GM12865 (cell line): ENCODE measurements around the gene A3GALT2.

Experiments used
- DNase-seq: peaks from one replicate; pipeline ENCODE4 v3.0.0; 2010; ENCODE audit warnings: low read depth
- H3K4me3 ChIP-seq: 2 replicates; pipeline ENCODE4 v1.5.1; 2011; ENCODE audit warnings: mild to moderate bottlenecking, low read depth, low read length, control low read depth
- TF ChIP-seq, protein P1 (sequence below): IDR thresholded peaks from 2 replicates; pipeline ENCODE4 v1.5.1; 2011; ENCODE audit warnings: low read length, control low read depth, low read depth, inconsistent platforms; ENCODE audit not compliant: insufficient read depth; ENCODE audit errors: missing control alignments

The A3GALT2 gene

DNA sequence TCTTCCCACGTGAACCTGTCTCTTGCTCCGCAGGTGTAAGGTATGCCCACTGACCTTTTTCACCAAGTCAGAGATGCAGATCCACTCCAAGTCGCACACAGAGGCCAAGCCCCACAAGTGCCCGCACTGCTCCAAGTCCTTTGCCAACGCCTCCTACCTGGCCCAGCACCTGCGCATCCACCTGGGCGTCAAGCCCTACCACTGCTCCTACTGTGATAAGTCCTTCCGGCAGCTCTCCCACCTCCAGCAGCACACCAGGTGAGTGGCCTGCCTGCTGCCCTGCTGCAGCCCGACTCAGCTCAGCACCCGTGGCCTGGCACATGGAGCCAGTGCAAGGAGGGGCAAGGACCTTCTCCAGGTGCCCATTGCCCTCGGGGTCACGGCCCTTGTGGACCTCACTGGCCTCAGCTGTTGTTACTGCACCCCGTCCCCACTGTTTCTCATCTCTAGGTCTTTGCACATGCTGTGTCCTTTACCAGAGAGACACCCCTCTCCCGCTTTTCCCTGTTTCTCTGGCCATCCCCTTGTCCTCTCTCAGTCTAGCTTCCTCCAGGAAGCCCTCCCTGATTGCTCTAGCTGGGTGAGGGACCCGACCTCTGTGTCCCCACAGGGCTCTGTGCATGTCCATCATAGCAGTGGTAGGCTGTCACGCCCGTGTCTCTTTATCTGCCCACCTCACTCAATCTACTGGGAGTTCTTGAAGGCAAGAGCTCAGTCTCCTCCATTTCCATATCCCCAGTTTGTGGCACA lies 39.2 kb downstream of the A3GALT2 start:
- no peak for DNase-seq
- no peak overlapping the region for H3K4me3 ChIP-seq
- TF ChIP-seq, protein P1, sequence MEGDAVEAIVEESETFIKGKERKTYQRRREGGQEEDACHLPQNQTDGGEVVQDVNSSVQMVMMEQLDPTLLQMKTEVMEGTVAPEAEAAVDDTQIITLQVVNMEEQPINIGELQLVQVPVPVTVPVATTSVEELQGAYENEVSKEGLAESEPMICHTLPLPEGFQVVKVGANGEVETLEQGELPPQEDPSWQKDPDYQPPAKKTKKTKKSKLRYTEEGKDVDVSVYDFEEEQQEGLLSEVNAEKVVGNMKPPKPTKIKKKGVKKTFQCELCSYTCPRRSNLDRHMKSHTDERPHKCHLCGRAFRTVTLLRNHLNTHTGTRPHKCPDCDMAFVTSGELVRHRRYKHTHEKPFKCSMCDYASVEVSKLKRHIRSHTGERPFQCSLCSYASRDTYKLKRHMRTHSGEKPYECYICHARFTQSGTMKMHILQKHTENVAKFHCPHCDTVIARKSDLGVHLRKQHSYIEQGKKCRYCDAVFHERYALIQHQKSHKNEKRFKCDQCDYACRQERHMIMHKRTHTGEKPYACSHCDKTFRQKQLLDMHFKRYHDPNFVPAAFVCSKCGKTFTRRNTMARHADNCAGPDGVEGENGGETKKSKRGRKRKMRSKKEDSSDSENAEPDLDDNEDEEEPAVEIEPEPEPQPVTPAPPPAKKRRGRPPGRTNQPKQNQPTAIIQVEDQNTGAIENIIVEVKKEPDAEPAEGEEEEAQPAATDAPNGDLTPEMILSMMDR: no peak

DNA sequence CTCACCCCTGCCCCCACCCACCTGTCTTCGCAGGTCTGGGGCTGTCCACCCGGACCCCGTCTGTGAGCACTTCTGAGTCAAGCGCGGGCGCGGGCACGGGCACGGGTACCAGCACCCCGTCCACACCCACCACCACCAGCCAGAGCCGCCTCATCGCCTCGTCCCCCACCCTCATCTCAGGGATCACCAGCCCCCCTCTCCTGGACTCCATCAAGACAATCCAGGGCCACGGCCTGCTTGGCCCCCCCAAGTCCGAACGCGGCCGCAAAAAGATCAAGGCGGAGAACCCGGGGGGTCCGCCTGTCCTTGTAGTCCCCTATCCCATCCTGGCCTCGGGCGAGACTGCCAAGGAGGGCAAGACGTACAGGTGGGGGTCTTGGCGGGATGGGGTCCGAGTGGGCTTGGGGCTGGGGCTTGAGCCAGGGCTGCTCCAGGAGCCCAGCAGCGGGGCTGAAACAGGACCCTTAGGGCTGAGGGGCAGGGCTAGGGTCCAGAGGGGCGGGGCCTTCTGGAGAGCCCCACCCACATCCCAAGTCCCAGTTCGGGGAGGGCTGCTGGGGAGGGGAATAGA lies 40.7 kb downstream of the A3GALT2 start:
- TF ChIP-seq, protein P1: no peak
- DNase-seq: no peak
- no peak overlapping the region for H3K4me3 ChIP-seq

DNA sequence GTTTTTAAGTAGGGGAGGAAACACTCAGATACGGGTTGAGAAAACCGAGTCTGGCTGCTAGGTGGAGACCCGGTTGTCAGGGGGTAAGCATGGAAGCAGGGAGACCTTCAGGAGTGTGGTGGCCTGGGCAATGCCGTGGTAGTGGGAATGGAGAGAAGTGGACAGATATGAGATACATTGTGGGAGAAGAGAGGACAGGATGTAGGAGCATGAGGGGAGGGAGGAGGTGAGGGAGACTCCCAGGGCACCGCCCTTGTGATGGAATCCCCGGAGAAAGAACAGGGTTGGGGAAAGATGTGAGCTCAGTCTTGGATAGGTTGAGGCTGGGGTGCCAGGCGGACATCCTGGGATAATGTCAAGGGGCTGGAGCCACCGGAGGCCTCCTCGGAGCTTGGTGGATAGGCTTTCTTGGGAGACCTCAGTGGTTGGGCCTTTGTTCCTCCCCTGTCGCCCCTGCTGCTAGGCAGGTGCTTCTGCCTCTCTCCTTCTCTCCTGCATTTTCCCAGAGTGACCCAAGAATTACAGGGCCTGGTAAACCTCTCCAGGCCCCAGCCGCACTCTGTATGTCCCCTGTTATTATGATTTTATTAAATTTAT lies 43.3 kb downstream of the A3GALT2 start:
- DNase-seq: no peak
- TF ChIP-seq, protein P1: no peak
- H3K4me3 ChIP-seq: no peak overlapping the region

- DNase-seq: no peak
- no peak overlapping the region for H3K4me3 ChIP-seq
- TF ChIP-seq, protein P1: no peak
These were observed 44.2 kb downstream of the A3GALT2 start for GRCh38 chr1:33276573-33277298.

GRCh38 chr1:33275706-33276572 lies 45.0 kb downstream of the A3GALT2 start:
- TF ChIP-seq, protein P1: no peak
- no peak overlapping the region for H3K4me3 ChIP-seq
- DNase-seq: no peak

DNA sequence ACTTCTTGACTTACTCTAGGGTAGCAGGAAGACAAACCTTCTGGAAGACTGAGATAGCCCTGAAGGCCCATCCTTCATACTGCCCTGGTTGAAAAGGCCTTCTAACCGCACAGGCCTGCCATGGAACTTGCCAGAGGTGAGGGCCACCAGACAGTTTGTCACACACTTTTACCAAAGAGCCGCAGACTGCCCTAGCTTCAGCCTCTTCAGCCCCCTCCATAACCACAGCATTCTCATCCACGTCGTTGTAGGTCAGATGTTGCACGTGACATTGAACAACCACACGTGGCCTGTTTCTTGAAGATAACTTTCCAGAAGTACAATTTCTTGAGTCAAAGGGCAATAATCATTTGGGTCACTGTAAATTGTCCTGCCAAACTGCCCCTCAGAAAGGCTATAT lies 45.7 kb downstream of the A3GALT2 start:
- TF ChIP-seq, protein P1: no peak
- H3K4me3 ChIP-seq: no peak overlapping the region
- DNase-seq: no peak
